PC-9 (cell line): ENCODE measurements around the gene PSMD1.

Experiments
- CTCF ChIP-seq: fragments of 200-600 bp; sonication (generic); conservative IDR thresholded peaks from 2 replicates; pipeline ENCODE4 v1.6.1; 2017; ENCODE audit warnings: mixed run types, antibody characterized with exemption, mild to moderate bottlenecking, moderate library complexity
- EZH2 ChIP-seq: fragments of 200-600 bp; sonication (generic); IDR thresholded peaks from 2 replicates; pipeline ENCODE4 v1.8.0; 2017; ENCODE audit warnings: antibody characterized with exemption, low read depth

DNA sequence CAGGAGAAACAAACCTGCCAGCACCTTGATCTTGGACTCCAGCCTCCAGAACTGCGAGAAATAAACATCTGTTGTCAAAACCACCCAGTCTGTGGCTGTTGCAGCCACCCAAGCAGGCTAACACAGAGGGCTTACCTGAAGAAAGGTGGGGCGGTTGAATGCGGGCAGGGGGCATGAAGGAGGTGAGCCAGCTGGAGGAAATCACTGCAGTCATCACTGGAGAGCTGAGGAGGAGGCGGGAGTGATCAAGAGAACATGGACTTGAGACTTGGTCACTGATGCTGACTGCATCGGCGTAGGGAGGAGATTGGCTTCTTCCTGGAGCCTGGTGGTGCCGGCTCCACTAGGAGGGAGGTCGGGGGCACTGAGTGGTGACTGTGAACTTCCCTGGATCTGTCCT lies 127.2 kb downstream of the PSMD1 start:
- TF ChIP-seq CTCF (no peak), EZH2 (no peak)
